Rectal smooth muscle tissue (tissue), 1 donor: ENCODE data around the gene WDR37.

Experiments
- H3K27ac ChIP-seq: one replicate; pipeline ENCODE4 v1.7.0; 2013; ENCODE audit warnings: low read depth, low read length, inconsistent platforms
- H3K27me3 ChIP-seq: one replicate; pipeline ENCODE4 v1.7.0; 2013; ENCODE audit warnings: low read length; ENCODE audit not compliant: control insufficient read depth, insufficient read depth
- H3K36me3 ChIP-seq: one replicate; pipeline ENCODE4 v1.7.0; 2013; ENCODE audit warnings: low read length; ENCODE audit not compliant: control insufficient read depth, insufficient read depth
- H3K4me1 ChIP-seq: one replicate; pipeline ENCODE4 v1.7.0; 2013; ENCODE audit warnings: low read length; ENCODE audit not compliant: control insufficient read depth, insufficient read depth
- H3K4me3 ChIP-seq: one replicate; pipeline ENCODE4 v1.7.0; 2013; ENCODE audit warnings: low read length
- H3K9ac ChIP-seq: one replicate; pipeline ENCODE4 v1.7.0; 2013; ENCODE audit warnings: low read length

Gene WDR37

GRCh38 chr10:1102416-1102815, 46.2 kb downstream of the WDR37 start:
- H3K4me1 ChIP-seq, result peaks cover 5% of the 10 kb centered on the region
- peaks cover 39% of the 10 kb centered on the region for H3K36me3 ChIP-seq
- no peak overlapping the region for H3K9ac ChIP-seq

DNA sequence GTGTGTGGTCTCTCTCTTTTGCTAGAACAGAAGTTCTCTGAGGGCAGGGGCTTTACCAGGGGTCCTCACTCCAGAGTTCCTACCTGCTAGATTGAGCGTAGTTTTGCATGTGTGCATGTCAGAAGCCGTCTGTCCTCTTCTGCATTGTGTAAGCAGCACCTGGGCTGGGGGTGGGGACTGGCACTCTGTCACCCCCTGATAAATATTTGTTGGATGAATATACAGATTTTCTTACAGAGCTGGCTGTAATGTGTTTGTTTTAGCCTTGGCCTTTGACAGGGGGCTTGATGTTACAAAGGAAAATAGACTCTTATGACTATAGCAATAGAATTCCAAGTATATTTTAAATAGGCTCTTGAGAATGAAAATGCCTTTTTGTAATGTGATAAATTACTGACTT, 46.6 kb downstream of the WDR37 start:
- peaks cover 43% of the 10 kb centered on the region for H3K36me3 ChIP-seq
- no peak overlapping the region for H3K9ac ChIP-seq
- no peak overlapping the region for H3K4me3 ChIP-seq
- H3K27ac ChIP-seq, result no peak overlapping the region
- no peaks in the 10 kb centered on the region for H3K27me3 ChIP-seq
- H3K4me1 ChIP-seq, result peaks cover 5% of the 10 kb centered on the region

More at GRCh38 chr10:1102416-1102815, 46.2 kb downstream of the WDR37 start:
- Histone ChIP-seq H3K4me3 (no peak overlapping the region), H3K27me3 (no peaks in the 10 kb centered on the region), H3K27ac (no peak overlapping the region)

- Histone ChIP-seq H3K4me1 (peaks cover 5% of the 10 kb centered on the region), H3K36me3 (peaks cover 47% of the 10 kb centered on the region), H3K27ac (no peak overlapping the region), H3K4me3 (no peak overlapping the region), H3K27me3 (no peaks in the 10 kb centered on the region), H3K9ac (no peak overlapping the region)
Observed at GRCh38 chr10:1103551-1103950, 47.4 kb downstream of the WDR37 start.

- peaks cover 48% of the 10 kb centered on the region for H3K36me3 ChIP-seq
- H3K27ac ChIP-seq, result no peak overlapping the region
- no peak overlapping the region for H3K4me3 ChIP-seq
- no peaks in the 10 kb centered on the region for H3K4me1 ChIP-seq
- H3K27me3 ChIP-seq, result no peaks in the 10 kb centered on the region
- H3K9ac ChIP-seq, result no peak overlapping the region
Observed at GRCh38 chr10:1104971-1105370, 48.8 kb downstream of the WDR37 start.

DNA sequence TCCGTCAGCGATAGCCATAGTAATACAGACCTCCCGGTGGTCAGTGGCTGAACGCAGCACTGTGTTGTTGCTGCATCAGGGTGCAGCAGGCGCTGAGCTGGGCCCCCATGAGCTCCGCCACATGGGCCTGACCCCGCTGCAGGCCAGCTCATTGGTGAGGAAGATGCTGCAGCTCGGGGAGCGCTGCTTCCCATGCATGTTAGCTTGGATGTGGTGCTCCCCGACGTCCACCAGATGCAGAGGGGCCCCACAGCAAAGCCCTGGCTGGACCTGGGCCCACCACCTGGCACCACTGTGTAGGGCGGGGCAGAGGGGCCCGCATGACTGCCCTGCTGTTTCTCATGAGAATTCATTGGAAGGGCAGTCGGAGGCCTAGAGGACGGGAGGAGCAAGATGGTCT, 50.8 kb downstream of the WDR37 start:
- no peak overlapping the region for H3K27ac ChIP-seq
- no peak overlapping the region for H3K4me3 ChIP-seq
- peaks cover 45% of the 10 kb centered on the region for H3K36me3 ChIP-seq
- no peak overlapping the region for H3K9ac ChIP-seq
- H3K4me1 ChIP-seq, result no peaks in the 10 kb centered on the region
- no peaks in the 10 kb centered on the region for H3K27me3 ChIP-seq

DNA sequence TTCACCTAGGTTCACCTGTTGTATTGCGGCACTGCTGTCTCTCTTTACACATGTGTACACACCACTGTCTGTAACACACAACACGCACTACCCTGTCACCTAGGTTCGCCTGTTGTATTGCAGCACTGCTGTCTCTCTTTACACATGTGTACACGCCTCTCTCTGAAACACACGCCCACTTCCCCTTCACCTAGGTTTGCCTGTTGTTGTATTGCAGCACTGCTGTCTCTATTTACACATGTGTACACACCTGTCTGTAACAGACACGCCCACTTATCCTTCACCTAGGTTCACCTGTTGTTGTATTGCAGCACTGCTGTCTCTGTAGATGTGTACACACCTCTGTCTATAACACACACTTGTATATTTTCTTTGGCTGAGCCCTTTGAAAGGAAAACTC, 51.5 kb downstream of the WDR37 start:
- H3K4me3 ChIP-seq, result no peak overlapping the region
- no peak overlapping the region for H3K9ac ChIP-seq
- H3K27ac ChIP-seq, result no peak overlapping the region
- H3K36me3 ChIP-seq, result peaks cover 43% of the 10 kb centered on the region
- no peaks in the 10 kb centered on the region for H3K4me1 ChIP-seq
- no peaks in the 10 kb centered on the region for H3K27me3 ChIP-seq

GRCh38 chr10:1109795-1110673, 53.8 kb downstream of the WDR37 start:
- H3K4me1 ChIP-seq, result no peaks in the 10 kb centered on the region
- no peaks in the 10 kb centered on the region for H3K27me3 ChIP-seq
- H3K4me3 ChIP-seq, result no peak overlapping the region
- no peak overlapping the region for H3K27ac ChIP-seq
- H3K36me3 ChIP-seq, result peaks cover 41% of the 10 kb centered on the region
- no peak overlapping the region for H3K9ac ChIP-seq

DNA sequence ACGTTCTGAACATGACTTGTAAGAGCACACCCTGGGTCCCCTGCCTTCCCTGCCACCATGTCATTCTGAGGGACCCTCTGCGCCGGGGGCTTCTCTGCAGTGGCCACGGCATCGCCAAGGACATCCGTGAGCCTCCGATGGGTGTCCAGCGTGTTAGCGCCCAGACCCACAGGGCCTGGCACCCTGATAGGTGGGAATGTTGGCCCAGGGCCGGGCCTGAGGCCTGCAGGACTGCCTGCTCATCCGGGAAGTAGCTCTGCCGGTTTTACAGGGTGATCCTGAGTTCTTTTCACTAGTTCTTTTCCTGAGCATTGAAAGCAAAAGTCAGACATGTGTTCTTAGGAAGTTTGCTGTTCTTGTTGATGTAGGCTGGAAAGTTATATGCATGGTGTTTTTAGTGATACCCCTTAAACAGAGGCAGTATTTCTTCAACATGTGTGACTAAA, 54.5 kb downstream of the WDR37 start:
- H3K27ac ChIP-seq, result no peak overlapping the region
- peaks cover 38% of the 10 kb centered on the region for H3K36me3 ChIP-seq
- no peaks in the 10 kb centered on the region for H3K27me3 ChIP-seq
- no peak overlapping the region for H3K4me3 ChIP-seq
- H3K9ac ChIP-seq, result no peak overlapping the region
- no peaks in the 10 kb centered on the region for H3K4me1 ChIP-seq

DNA sequence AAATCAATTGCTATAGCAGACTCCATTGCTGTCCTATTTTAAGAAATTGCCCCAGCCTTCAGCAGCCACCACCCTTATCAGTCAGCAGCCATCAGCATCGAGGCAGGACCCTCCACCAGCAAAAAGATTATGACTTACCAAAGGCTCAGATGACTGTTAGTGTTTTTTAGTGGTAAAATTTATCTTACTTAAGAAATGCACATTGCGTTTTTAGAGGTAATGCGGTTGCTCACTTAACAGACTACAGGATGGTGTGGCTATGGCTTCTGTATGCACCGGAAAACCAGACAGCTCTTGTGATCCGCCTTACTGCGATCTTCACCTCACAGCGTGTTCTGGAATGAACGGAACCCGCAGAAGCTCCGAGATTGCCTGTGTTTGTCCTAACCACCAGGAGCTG, 58.1 kb downstream of the WDR37 start:
- no peaks in the 10 kb centered on the region for H3K4me1 ChIP-seq
- no peak overlapping the region for H3K4me3 ChIP-seq
- peaks cover 37% of the 10 kb centered on the region for H3K36me3 ChIP-seq
- H3K27ac ChIP-seq, result no peak overlapping the region
- no peak overlapping the region for H3K9ac ChIP-seq
- H3K27me3 ChIP-seq, result no peaks in the 10 kb centered on the region

GRCh38 chr10:1114719-1115606, 58.8 kb downstream of the WDR37 start:
- no peaks in the 10 kb centered on the region for H3K4me1 ChIP-seq
- no peak overlapping the region for H3K27ac ChIP-seq
- peaks cover 35% of the 10 kb centered on the region for H3K36me3 ChIP-seq
- no peaks in the 10 kb centered on the region for H3K27me3 ChIP-seq
- H3K4me3 ChIP-seq, result no peak overlapping the region
- H3K9ac ChIP-seq, result no peak overlapping the region

DNA sequence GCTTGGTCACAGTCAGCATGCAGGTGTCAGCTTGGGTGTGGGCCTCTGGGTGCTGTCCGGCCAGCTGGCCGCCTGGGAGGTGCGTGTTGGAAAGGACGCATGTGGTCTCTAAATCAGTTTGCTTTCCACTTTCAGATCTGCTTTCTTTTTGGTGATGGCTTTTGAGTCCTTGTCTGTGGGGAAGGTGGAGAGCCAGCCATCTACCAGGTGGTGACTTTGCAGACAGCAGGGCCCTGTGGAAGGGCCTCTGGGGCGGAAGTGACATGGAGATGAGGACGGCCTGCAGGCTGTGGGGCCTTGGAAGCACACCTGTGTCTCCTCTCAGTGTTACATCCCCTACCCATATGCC, 59.4 kb downstream of the WDR37 start:
- H3K36me3 ChIP-seq, result peaks cover 35% of the 10 kb centered on the region

GRCh38 chr10:1116051-1116450, 59.9 kb downstream of the WDR37 start:
- Histone ChIP-seq H3K27ac (no peak overlapping the region), H3K4me1 (no peaks in the 10 kb centered on the region), H3K4me3 (no peak overlapping the region), H3K9ac (no peak overlapping the region), H3K36me3 (peaks cover 35% of the 10 kb centered on the region), H3K27me3 (no peaks in the 10 kb centered on the region)

More for the DNA sequence above, 59.4 kb downstream of the WDR37 start:
- no peak overlapping the region for H3K27ac ChIP-seq
- H3K9ac ChIP-seq, result no peak overlapping the region
- no peaks in the 10 kb centered on the region for H3K27me3 ChIP-seq
- H3K4me1 ChIP-seq, result no peaks in the 10 kb centered on the region
- H3K4me3 ChIP-seq, result no peak overlapping the region
